HG02870 (cell line): ENCODE data around the gene RHEBL1.
A peak's percentile ranks its signal among the peaks of the same experiment; 100 is the strongest.

Experiments used
- ATAC-seq: cut with Tn5 transposase; IDR thresholded peaks from one replicate; pipeline ENCODE4 v1.9.1; 2021; ENCODE audit warnings: mild to moderate bottlenecking, moderate library complexity; ENCODE audit not compliant: unreplicated experiment

RHEBL1 gene

GRCh38 chr12:49069507-49070346, at the start of gene RHEBL1:
TSS of gene RHEBL1 (minus strand) at chr12:49069979. CDS start at chr12:49069785, 194 bp downstream.
- peak; percentile 97 for ATAC-seq

- ATAC-seq = no peak
Measured at GRCh38 chr12:49111206-49111605, 41.4 kb upstream of the RHEBL1 start.

- peak; percentile 96 for ATAC-seq
Measured at GRCh38 chr12:49110464-49111155, 40.8 kb upstream of the RHEBL1 start, which contains the start of gene LMBR1L. TSS of gene LMBR1L (minus strand) at chr12:49110847. CDS start at chr12:49110555, 292 bp downstream.

- ATAC-seq = no peak
Measured at GRCh38 chr12:49109641-49110463, 40.1 kb upstream of the RHEBL1 start.

- no peak for ATAC-seq
Measured at GRCh38 chr12:49108958-49109404, 39.2 kb upstream of the RHEBL1 start.

GRCh38 chr12:49105504-49106084, 35.8 kb upstream of the RHEBL1 start:
- ATAC-seq = no peak

GRCh38 chr12:49104822-49105221, 35.0 kb upstream of the RHEBL1 start:
- ATAC-seq = no peak

- ATAC-seq = no peak
Measured at GRCh38 chr12:49100380-49100779, 30.6 kb upstream of the RHEBL1 start.

- ATAC-seq = no peak
Measured at GRCh38 chr12:49098703-49099102, 28.9 kb upstream of the RHEBL1 start.

- ATAC-seq = no peak
Measured at GRCh38 chr12:49098035-49098451, 28.3 kb upstream of the RHEBL1 start.

- ATAC-seq = no peak
Measured at GRCh38 chr12:49097381-49097780, 27.6 kb upstream of the RHEBL1 start.

GRCh38 chr12:49094975-49095365, 25.2 kb upstream of the RHEBL1 start:
- ATAC-seq = no peak

- no peak for ATAC-seq
Measured at GRCh38 chr12:49094160-49094974, 24.6 kb upstream of the RHEBL1 start, which contains the start of gene DHH. TSS of gene DHH (minus strand) at chr12:49094801. CDS start at chr12:49094512, 289 bp downstream.

GRCh38 chr12:49093792-49094159, 24.0 kb upstream of the RHEBL1 start:
- ATAC-seq = no peak

GRCh38 chr12:49092816-49093406, 23.1 kb upstream of the RHEBL1 start:
- no peak for ATAC-seq

- ATAC-seq = no peak
Measured at GRCh38 chr12:49092086-49092815, 22.5 kb upstream of the RHEBL1 start.

- ATAC-seq = no peak
Measured at GRCh38 chr12:49091836-49092085, 22.0 kb upstream of the RHEBL1 start.

GRCh38 chr12:49091056-49091835, 21.5 kb upstream of the RHEBL1 start:
- ATAC-seq = no peak
